H1 (cell line): ENCODE results near the gene IDH2. TPM values are rescaled to one million over a fixed set of nuclear protein-coding genes. Genes with fewer than 3 reads are reported as not detected.
A peak's percentile ranks its signal among the peaks of the same experiment; 100 is the strongest.

Source experiments
- BACH1 ChIP-seq: IDR thresholded peaks from 2 replicates; pipeline ENCODE4 v1.6.1; 2012; ENCODE audit warnings: low read length, improper control_type of control experiment
- EZH2 ChIP-seq: fragments of 200-600 bp; sonication (generic); IDR thresholded peaks from 2 replicates; pipeline ENCODE4 v1.7.1; 2012; ENCODE audit warnings: low read depth, mild to moderate bottlenecking, moderate library complexity, low read length, inconsistent platforms; ENCODE audit not compliant: severe bottlenecking
- POLR2A ChIP-seq, 2 experiments: IDR thresholded peaks; 1 replicate in 1 of 2; 2 replicates in 1 of 2; pipeline ENCODE4 v1.6.1; 2011; ENCODE audit warnings: low read depth in 2 of 2, low read length in 2 of 2, mild to moderate bottlenecking in 2 of 2; ENCODE audit errors: control extremely low read depth in 1 of 2
- RBBP5 ChIP-seq: IDR thresholded peaks from 2 replicates; pipeline ENCODE4 v1.7.1; 2012; ENCODE audit warnings: low read depth, mild to moderate bottlenecking, inconsistent platforms, low read length, moderate library complexity, borderline replicate concordance
- SIN3A ChIP-seq, 2 experiments: IDR thresholded peaks in 1 of 2; conservative IDR thresholded peaks in 1 of 2; 2 replicates each; pipeline ENCODE4 v1.6.1; 2011 to 2012; ENCODE audit warnings: low read length in 2 of 2, improper control_type of control experiment in 1 of 2, low read depth in 1 of 2, mild to moderate bottlenecking in 1 of 2
- SP2 ChIP-seq: IDR thresholded peaks from 2 replicates; pipeline ENCODE4 v1.6.1; 2012; ENCODE audit warnings: mild to moderate bottlenecking, low read length, inconsistent platforms
- SUZ12 ChIP-seq: fragments of 200-600 bp; sonication (generic); IDR thresholded peaks from 2 replicates; pipeline ENCODE4 v1.6.1; 2012; ENCODE audit warnings: mild to moderate bottlenecking, inconsistent platforms, low read length, moderate library complexity, mixed read lengths
- polyA plus RNA-seq, 7 experiments: library from polyadenylated mRNA; depleted of rRNA in 3 of 7; stranded (reverse) in 5 of 7; unstranded in 2 of 7; fragments of >200 nt in 5 of 7; fragments of 200-250 nt in 2 of 7; gene quantifications; 1 replicate in 5 of 7; 2 replicates in 1 of 7; 4 replicates in 1 of 7; pipeline versions ENCODE4 v1.2.1 to v1.2.3, GENCODE V29; 2011 to 2013; ENCODE audit warnings: missing spikeins in 2 of 7, mixed read lengths in 2 of 7
- total RNA-seq: library from RNA; stranded (reverse); fragmentation: NEBNext Ultra II Directional; extraction: Animal tissue kit (Norgen Biotek cat#: 25700); gene quantifications from 2 replicates; pipeline ENCODE4 v1.2.1, GENCODE V29; 2021
- TF ChIP-seq, protein P1 (sequence below): fragments of 300-600 bp; sonication (generic); IDR thresholded peaks from 2 replicates; pipeline ENCODE4 v1.7.1; 2012; ENCODE audit warnings: low read length, moderate library complexity, mild to moderate bottlenecking, inconsistent platforms; ENCODE audit not compliant: insufficient replicate concordance
- TF ChIP-seq, protein P2 (sequence below): IDR thresholded peaks from 2 replicates; pipeline ENCODE4 v1.6.1; 2012; ENCODE audit warnings: inconsistent platforms

The IDH2 gene
- total and polyA plus RNA-seq, 2 of the 8 experiments (the other 6 are each of a cell fraction or from before 2014, with no cell fraction given), result 64.2 to 84.6 TPM

DNA sequence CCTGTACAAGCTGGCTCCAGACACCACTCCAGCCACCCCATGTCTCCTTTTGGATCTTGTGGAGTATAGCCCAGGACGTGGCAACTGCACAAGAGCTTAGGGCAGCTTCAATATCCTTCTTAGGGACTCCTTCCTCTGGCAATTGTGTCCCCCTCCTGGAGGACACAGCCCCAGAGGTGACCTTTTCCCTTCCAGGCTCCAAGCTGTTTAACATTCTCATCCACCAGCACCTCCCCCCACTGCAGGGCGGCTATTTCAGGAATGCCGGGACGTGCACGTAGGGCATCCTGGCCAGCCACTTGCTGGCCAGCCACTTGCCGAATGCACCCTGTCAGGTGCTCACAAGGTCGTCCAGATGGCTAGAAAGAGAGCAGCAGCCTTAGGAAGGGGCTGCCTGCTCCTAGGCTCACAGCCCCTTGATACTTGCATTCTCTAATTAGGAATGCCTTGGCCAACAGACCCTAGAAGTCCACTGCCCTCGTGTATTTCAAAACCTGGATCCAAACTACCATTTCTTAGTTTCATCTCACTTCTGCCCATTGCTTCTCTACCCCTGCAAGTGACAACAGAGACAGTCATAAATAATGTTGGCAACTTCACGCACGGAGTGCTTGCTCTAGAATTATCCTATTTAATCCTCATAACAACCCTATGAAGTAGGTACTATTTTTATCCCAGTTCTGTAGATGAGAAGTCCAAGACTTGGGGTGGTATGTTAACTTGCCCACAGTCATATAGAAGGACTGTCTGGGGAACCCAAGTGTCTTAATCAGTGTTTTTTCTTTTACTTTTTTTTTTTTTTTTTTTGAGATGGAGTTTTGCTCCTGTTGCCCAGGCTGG is 24.5 kb upstream of the IDH2 start (continued):
- TF ChIP-seq, protein P1, sequence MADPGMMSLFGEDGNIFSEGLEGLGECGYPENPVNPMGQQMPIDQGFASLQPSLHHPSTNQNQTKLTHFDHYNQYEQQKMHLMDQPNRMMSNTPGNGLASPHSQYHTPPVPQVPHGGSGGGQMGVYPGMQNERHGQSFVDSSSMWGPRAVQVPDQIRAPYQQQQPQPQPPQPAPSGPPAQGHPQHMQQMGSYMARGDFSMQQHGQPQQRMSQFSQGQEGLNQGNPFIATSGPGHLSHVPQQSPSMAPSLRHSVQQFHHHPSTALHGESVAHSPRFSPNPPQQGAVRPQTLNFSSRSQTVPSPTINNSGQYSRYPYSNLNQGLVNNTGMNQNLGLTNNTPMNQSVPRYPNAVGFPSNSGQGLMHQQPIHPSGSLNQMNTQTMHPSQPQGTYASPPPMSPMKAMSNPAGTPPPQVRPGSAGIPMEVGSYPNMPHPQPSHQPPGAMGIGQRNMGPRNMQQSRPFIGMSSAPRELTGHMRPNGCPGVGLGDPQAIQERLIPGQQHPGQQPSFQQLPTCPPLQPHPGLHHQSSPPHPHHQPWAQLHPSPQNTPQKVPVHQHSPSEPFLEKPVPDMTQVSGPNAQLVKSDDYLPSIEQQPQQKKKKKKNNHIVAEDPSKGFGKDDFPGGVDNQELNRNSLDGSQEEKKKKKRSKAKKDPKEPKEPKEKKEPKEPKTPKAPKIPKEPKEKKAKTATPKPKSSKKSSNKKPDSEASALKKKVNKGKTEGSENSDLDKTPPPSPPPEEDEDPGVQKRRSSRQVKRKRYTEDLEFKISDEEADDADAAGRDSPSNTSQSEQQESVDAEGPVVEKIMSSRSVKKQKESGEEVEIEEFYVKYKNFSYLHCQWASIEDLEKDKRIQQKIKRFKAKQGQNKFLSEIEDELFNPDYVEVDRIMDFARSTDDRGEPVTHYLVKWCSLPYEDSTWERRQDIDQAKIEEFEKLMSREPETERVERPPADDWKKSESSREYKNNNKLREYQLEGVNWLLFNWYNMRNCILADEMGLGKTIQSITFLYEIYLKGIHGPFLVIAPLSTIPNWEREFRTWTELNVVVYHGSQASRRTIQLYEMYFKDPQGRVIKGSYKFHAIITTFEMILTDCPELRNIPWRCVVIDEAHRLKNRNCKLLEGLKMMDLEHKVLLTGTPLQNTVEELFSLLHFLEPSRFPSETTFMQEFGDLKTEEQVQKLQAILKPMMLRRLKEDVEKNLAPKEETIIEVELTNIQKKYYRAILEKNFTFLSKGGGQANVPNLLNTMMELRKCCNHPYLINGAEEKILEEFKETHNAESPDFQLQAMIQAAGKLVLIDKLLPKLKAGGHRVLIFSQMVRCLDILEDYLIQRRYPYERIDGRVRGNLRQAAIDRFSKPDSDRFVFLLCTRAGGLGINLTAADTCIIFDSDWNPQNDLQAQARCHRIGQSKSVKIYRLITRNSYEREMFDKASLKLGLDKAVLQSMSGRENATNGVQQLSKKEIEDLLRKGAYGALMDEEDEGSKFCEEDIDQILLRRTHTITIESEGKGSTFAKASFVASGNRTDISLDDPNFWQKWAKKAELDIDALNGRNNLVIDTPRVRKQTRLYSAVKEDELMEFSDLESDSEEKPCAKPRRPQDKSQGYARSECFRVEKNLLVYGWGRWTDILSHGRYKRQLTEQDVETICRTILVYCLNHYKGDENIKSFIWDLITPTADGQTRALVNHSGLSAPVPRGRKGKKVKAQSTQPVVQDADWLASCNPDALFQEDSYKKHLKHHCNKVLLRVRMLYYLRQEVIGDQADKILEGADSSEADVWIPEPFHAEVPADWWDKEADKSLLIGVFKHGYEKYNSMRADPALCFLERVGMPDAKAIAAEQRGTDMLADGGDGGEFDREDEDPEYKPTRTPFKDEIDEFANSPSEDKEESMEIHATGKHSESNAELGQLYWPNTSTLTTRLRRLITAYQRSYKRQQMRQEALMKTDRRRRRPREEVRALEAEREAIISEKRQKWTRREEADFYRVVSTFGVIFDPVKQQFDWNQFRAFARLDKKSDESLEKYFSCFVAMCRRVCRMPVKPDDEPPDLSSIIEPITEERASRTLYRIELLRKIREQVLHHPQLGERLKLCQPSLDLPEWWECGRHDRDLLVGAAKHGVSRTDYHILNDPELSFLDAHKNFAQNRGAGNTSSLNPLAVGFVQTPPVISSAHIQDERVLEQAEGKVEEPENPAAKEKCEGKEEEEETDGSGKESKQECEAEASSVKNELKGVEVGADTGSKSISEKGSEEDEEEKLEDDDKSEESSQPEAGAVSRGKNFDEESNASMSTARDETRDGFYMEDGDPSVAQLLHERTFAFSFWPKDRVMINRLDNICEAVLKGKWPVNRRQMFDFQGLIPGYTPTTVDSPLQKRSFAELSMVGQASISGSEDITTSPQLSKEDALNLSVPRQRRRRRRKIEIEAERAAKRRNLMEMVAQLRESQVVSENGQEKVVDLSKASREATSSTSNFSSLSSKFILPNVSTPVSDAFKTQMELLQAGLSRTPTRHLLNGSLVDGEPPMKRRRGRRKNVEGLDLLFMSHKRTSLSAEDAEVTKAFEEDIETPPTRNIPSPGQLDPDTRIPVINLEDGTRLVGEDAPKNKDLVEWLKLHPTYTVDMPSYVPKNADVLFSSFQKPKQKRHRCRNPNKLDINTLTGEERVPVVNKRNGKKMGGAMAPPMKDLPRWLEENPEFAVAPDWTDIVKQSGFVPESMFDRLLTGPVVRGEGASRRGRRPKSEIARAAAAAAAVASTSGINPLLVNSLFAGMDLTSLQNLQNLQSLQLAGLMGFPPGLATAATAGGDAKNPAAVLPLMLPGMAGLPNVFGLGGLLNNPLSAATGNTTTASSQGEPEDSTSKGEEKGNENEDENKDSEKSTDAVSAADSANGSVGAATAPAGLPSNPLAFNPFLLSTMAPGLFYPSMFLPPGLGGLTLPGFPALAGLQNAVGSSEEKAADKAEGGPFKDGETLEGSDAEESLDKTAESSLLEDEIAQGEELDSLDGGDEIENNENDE, result no peak
- no peak for TF ChIP-seq BACH1
- no peak for TF ChIP-seq SP2
- 0 out of 3 replicates have a peak, but pooled peaks of 1 of the 2 experiments have one; percentile 38 for TF ChIP-seq POLR2A (IDR thresholded peaks at IDR 0.05; ENCODE audit: control extremely low read depth in 1 of 2, low read depth in 2 of 2, low read length in 2 of 2)
- TF ChIP-seq, protein P2, sequence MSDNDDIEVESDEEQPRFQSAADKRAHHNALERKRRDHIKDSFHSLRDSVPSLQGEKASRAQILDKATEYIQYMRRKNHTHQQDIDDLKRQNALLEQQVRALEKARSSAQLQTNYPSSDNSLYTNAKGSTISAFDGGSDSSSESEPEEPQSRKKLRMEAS, result peak; percentile 48; the same call in 1 of the 2 replicates
- TF ChIP-seq SIN3A (conservative IDR thresholded peaks at IDR 0.05 in 1 of 2, IDR thresholded peaks at IDR 0.05 in 1 of 2; ENCODE audit: low read depth in 1 of 2, low read length in 2 of 2), result 0 out of 4 replicates have a peak, but pooled peaks of 1 of the 2 experiments have one; percentile 29
- 0 out of 2 replicates have a peak, but pooled peaks have one; percentile 58 for TF ChIP-seq RBBP5
- TF ChIP-seq SUZ12, result no peak
- no peak for TF ChIP-seq EZH2
